HG02852 (cell line): ENCODE results near the gene SMURF1.

Source experiments
- ATAC-seq: cut with Tn5 transposase; IDR thresholded peaks from one replicate; pipeline ENCODE4 v1.9.1; 2021; ENCODE audit warnings: mild to moderate bottlenecking, moderate library complexity; ENCODE audit not compliant: unreplicated experiment

SMURF1 gene

DNA sequence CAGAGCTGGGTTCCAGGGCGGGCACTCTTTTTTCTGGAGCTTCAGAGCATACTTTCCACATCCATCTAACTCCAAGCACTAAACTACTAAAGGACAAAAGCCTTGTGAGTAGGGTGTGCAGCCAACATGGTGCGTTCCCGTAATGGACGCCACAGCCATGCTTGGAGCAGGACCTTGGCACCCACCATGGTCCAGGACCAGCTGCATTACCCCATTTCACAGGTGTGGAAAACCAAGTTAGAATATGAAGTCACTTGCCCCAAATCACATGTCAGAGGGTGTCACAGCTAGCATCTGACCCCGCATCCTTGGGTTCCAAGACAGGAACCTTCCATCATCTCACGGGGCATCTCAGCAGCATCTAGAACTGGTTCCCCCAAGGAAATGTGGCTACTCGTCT lies 112.4 kb downstream of the SMURF1 start:
- no peak for ATAC-seq

- no peak for ATAC-seq
Observed at GRCh38 chr7:99030951-99031350, 113.0 kb downstream of the SMURF1 start.

- ATAC-seq, result no peak
Observed at GRCh38 chr7:99030457-99030856, 113.5 kb downstream of the SMURF1 start.

GRCh38 chr7:99029466-99030435 lies 114.2 kb downstream of the SMURF1 start:
- ATAC-seq, result no peak

DNA sequence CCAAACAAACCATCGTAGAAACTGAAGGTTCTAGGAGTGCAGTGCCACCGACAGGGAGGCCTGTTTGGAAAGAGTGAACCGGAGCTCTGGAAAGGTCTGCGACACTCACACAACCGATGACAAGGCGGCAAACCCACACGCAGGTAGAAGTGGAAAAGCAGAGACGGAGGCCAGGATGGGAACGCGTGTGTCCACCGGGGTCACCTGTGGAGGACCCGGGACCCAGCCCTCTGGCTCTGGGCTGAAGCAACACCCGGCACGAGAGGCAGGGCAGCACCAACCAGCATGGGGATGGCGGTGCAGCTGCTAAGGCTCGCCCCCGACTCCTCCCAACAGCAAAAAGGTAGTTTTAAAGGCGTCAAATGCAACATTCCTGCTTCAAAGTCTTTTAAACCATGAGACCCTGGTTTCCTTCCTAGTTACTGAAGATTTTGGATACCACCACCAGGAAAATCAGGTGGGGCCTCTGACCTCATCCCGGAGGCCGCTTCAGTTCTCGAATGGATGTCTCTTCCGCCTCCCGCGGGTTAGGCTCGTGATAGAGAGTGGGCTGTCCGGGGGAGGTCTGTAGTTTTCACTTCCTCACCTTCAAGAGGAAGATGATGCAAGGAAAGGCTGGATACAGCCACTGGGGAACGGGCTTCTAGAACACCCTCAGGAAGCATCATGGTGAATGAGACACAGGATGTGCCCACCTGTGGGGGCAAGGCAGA lies 115.5 kb downstream of the SMURF1 start:
- no peak for ATAC-seq

DNA sequence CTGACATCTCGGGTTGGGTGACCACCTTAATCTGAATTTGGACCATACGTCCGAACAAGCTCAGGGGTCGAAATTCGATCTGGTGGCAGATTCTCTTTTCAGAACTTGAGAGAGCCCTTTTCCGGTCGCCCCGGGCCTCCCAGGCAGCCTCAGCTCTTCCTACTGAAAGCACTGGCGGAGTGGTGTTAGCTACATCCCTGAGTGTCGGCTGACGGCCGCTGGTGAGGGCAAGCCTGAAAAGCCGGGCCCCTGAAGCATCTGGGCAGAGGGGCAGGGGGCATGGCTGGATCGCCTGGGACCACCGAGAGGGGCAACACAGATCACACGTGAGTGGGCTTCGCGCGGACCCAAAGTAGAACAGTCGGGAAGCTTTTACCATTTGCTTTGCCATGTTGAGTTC lies 116.1 kb downstream of the SMURF1 start:
- ATAC-seq, result no peak

DNA sequence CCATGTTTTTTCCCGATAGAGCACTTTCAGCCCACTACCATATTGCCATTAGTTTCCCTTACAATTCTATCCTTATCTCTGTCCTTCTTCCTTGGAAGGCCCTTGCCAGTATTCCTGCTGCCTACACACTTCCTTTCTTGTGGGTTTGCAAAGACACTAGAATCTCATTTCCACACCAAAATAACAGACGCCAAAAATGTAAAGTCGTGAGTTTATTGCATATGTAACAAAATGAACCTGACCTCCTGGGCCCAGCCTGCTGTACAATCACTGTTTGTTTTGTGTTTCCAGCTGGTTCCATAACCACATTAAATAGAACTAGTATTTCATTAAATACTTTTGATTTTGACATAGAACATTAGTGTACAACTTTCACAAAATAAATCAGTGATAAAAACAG lies 116.7 kb downstream of the SMURF1 start:
- no peak for ATAC-seq

DNA sequence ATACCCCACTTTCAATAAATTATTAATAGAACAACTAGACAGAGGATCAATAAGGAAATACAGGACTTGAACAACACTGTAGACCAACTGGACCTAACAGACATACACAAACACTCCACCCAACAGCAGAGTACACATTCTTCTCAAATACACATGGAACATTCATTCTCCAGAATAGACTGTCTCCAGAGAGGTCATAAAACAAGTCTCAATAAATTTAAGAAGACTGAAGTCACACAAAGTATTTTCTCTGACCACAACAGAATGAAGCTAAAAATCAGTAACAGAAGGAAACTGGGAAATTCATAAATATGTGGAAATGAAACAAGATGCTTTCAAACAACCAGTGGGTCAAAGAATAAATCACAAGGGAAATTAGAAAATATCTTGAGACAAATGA lies 119.8 kb downstream of the SMURF1 start:
- no peak for ATAC-seq

GRCh38 chr7:99021941-99022560 lies 121.9 kb downstream of the SMURF1 start:
- ATAC-seq, result no peak

- ATAC-seq, result no peak
Observed at GRCh38 chr7:99020413-99020715, 123.5 kb downstream of the SMURF1 start.

DNA sequence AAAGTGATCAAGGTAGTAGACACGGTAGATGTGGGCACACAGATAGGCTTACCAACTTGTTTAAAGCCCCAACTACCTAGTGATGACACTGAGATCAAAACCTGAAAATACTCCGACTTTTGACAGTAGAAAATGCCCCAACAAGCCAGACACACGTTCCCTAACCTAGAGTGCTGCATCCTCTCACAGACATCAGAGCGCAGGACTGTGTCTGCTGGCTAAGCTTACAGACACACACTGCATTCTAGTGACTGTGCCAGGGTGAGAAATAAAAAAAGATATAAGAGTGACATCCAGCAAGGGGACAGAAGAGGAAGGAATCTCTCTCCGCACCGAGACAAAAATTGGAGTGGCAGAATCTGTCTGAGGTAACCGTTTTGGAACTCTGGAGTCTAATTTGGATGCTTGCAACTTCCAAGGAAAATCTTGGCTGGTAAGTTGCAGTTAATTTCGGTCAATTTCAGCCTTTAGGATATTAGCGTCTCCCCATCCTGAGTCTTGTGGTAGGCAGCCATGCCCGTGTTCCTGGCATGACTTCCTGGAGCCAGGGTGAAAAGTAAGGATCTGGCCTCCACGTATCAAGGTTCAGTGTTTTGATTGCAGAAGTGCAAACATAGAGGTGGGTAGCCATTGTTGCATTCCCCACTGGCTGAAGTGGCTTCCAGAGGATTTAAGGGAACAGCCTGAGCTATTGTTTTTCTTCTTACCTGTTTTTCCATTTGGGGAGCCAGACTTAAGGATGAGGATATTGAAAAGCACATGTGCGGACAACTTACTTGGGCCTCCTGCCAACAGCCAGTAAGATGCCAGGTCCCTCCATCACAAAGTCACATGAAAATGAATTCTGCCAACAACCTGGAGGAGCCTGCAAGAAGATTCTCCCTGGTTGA lies 124.1 kb downstream of the SMURF1 start:
- ATAC-seq, result no peak

DNA sequence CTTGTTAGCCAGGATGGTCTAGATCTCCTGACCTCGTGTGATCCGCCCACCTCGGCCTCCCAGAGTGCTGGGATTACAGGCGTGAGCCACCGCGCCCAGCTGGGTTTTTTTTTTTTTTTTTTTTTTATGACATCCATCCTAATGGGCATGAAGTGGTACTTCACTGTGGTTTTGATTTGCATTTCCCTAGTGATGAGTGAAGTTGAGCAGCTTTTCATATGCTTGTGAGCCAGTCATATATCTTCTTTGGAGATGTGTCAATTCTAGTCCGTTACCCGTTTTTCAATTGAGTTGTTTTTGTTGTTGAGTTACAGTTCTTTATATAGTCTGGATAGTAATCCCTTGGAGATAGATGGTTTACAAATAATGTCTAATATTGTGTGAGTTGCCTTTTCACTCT lies 127.7 kb downstream of the SMURF1 start:
- ATAC-seq, result no peak

GRCh38 chr7:99014113-99014985 lies 129.6 kb downstream of the SMURF1 start:
- no peak for ATAC-seq

GRCh38 chr7:99013266-99014112 lies 130.4 kb downstream of the SMURF1 start:
- no peak for ATAC-seq

- ATAC-seq, result no peak
Observed at GRCh38 chr7:99012722-99013121, 131.2 kb downstream of the SMURF1 start.

GRCh38 chr7:99011706-99012404 lies 132.1 kb downstream of the SMURF1 start:
- ATAC-seq, result no peak

GRCh38 chr7:99011341-99011705 lies 132.6 kb downstream of the SMURF1 start:
- ATAC-seq, result no peak

- no peak for ATAC-seq
Observed at GRCh38 chr7:99010281-99010680, 133.6 kb downstream of the SMURF1 start.
